HG02642 (cell line): Measurements from ENCODE around the gene NEIL1.

Experiments used
- ATAC-seq: cut with Tn5 transposase; IDR thresholded peaks from one replicate; pipeline ENCODE4 v1.9.1; 2021; ENCODE audit warnings: mild to moderate bottlenecking; ENCODE audit not compliant: unreplicated experiment, poor library complexity

The NEIL1 gene

DNA sequence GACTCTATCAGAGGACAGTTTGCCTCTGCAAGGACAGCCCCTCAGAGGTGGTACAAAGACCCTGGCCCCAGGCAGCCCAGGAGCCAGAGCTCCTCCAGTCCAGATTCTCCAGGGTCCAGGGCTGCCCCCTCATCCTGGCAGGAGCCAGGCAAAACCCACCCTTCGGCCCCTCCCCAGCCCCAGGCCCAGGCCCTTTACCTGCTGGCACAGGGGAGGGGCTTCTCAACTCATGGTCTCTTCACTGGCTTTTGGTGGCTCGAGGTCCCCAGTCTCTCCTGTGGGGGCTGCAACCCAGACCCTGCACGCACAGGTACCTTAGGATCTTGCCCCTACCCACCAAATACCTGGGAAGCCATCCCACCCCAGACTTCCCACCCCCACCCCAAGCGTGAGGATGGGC lies 8.5 kb downstream of the NEIL1 start:
- no peak for ATAC-seq

DNA sequence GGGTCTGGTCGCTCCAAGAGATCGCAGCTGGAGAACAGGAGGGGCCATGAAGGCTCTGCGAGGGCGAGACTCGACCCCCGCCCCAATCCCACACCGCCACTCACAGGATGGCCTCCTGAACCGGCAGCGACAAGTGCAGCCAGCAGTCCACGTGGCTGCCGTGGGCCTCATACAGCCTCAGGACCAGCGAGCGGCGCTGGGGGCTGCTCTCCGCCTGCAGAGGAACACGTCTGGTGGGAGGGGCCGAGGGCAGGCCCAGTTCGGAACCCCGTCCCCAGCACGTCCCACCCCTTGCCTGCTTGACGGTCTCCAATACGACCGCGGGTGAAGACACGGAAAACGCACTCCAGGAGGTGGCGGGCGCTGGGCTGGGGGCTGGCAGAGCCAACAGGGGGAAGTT lies 9.2 kb downstream of the NEIL1 start:
- ATAC-seq = no peak

DNA sequence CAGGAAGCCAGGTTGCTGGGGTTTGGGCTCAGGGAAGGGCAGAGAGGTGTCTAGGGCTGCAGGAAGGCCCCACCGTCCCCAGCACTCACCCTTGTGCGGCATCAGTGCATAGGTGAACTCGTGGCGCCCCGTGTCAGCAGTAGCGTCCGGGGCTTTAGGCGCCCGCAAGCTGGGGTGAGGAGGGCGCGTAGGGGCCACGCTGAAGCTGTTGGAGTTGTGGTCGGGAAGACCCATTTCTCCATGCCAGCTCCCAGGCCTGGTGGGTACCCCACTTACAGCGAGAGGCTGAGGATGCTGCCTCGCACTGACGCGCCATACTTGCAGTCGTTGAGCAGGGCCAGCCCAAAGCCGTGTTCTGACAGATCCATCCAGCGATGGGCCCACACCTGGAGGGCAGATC lies 9.7 kb downstream of the NEIL1 start:
- no peak for ATAC-seq

DNA sequence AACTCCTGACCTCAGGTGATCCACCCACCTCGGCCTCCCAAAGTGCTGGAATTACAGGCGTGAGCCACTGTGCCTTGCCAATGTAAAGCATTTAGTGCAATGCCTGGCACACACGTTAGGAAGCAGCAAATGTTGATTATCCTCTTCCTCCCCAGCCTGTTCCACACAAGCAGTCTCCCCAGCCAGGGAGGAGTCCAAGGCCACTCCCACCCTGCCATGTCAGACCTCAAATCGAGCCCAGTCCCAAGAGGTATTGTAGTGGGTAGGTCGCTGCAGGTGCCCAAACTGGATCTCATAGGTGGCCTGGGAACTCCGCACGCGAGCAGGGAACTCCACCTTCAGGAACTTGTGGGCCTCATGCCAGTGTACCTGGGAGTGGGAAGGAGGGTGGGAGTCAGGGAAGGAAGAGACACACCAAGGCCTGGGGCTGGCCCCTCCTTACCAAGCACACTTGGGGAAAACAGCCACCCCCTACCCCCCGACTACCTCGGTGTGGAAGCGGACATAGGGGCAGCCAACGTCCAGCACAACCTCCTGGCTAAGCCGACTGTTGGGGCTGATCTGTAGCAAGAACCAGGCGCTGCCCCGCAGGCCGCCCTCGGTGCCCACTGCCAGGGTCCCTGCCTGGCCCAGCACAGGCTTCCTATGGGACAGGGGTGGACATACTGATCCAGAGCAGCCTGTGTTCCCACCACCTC lies 11.3 kb downstream of the NEIL1 start:
- no peak for ATAC-seq

- ATAC-seq = no peak
Observed at GRCh38 chr15:75358771-75359536, 12.1 kb downstream of the NEIL1 start.

DNA sequence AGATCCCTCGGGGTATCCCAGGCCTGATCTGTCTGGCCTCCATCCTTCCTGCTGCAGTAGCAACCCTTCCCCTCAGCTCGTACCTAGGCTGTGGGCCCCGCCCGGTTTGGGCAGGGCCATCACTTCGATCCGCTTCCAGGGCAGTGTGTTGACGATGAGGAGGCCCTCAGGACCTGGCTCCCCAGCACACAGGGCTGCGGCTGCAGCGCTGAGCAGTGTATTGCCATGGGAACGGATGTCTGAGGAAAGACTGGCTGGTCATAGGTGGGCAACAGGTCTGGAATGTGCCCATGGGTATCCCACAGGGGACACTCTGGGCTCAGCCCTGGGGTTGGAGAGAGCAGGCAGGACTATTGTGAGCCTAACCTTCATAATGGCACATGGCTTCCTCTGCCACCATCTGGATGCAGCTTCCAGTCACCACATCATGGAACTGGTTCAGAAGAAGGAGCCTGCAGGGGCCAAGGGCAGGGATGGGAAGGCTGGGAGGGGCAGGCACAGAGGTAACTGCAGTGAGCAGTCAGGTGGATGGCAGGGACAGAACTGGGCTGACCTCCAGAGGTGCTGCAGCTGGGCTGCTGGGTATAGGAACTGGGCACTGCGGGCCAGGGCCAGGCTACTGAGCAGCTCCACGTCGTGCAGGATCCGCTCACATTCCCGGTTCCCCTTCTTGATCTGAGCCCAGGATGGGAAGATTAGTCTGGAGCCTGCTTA lies 12.9 kb downstream of the NEIL1 start:
- ATAC-seq = no peak

DNA sequence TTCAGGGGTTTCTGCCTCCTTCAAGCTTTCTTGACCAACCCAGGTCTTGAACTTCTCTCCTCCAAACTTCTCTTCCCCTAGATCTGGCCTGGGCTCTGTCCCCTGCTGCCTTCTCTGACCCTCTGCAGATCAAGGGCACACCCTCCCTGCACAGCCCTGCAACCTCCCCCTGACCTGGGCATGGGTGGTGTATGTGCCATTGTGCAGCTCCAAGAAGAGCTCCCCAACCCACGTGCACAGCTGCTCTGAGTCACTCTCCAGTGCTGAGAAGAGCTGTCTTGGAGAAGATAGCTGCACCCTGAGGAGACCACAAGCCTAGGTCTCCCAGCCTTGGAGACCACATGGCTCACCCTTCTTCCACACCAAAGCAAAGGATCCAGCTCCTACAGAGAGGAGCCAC lies 13.6 kb downstream of the NEIL1 start:
- no peak for ATAC-seq

- ATAC-seq = no peak
Observed at GRCh38 chr15:75360856-75361255, 14.0 kb downstream of the NEIL1 start.

DNA sequence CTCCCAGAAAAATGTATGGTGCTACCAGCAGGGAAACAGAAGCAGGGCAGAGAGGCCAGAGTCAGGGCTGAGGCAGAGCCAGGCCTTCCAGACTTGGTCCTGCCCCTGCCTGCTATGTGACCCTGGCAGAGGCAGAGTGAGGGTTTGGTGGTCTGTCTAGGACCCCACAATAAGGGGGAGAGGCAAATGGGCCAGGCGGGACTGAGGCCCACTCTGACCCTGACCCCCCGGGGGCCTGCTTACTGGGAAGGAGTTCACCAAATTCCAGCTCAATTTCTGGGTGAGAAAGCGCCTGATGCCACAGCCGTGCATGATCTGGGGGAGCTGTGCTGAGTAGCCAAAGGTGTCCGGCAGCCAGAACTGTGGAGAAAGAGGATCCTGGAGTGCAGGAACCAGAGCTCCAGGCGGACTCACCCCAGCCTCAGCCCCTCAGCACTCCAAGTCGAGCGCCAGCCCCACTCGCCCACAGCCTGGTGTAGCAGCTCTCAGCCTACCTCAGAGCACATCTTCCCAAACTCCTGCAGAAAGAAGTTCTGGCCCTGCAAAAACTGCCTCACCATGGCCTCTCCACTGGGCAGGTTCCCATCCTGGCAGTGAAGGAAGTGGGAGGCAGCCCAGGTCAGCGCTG lies 14.6 kb downstream of the NEIL1 start:
- ATAC-seq = no peak

DNA sequence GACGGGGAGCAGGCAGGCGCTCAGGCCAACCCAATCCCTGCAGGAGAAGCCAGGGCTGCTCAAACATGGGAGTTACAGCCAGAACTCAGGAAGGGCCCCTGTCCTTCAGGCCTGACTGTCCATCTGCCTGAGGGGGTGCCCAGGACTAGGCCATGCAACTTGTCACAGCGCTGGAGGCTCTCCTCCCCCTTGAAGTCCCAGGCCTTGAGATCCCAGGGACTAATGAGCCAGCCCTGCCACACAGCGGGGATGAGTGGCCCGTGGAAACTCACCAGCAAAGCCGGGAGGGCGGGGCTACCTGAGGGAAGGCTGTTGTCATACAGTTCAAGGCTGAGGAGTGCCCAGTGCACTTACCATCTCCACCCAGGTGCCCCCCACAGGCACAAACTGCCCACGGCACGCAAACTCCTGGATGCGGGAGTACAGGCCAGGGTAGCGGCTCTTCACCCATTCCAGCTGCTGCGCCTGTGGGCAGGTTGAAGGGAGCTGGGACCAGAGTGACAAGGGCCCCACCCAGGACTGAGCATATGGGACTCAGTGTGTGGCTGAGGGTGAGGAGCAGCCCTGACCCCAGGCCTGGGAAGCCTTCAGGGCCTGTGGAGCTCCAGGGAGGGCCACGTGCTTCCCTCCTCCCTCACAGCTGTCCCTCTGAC lies 15.3 kb downstream of the NEIL1 start:
- ATAC-seq = no peak

GRCh38 chr15:75362642-75363249 lies 15.9 kb downstream of the NEIL1 start:
- no peak for ATAC-seq

GRCh38 chr15:75363786-75364185 lies 16.9 kb downstream of the NEIL1 start:
- ATAC-seq = no peak

DNA sequence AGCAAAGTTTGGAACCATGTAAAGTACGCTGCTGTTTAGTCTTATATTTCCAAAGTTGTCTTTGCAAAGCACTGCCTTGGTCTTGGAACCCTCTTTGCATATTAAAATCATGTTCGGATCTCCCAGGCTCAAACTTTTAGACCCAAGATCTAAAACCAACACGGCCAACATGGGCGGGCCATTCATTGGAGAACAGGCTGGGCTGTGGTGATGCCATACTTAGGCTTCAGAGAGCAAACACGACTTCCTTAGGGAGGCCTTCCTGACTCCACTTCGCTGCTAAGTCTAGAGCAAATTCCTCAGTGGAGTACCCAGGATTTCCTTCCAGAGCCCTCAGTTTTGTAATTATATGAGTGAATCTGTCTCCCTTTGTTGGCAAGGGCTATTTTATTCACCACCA lies 18.0 kb downstream of the NEIL1 start:
- no peak for ATAC-seq

DNA sequence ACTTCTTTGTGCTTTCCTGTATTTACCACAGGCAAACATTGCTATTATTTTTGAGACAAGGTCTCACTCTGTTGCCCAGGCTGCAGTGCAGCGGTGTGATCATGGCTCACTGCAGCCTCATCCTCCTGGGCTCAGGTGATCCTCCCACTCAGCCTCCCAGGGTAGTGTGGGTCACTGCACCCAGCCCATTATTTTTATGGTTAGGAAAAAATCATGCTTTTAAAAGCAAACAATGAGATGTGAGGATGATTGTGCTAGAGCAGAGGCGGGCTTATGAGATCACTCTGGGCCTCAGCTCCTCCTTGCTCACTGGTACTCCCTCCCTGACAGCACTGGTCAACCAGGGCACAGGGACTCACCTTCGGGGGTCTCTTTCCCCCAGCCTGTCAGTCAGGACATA lies 19.3 kb downstream of the NEIL1 start:
- ATAC-seq = no peak

GRCh38 chr15:75367006-75367405 lies 20.2 kb downstream of the NEIL1 start:
- no peak for ATAC-seq

DNA sequence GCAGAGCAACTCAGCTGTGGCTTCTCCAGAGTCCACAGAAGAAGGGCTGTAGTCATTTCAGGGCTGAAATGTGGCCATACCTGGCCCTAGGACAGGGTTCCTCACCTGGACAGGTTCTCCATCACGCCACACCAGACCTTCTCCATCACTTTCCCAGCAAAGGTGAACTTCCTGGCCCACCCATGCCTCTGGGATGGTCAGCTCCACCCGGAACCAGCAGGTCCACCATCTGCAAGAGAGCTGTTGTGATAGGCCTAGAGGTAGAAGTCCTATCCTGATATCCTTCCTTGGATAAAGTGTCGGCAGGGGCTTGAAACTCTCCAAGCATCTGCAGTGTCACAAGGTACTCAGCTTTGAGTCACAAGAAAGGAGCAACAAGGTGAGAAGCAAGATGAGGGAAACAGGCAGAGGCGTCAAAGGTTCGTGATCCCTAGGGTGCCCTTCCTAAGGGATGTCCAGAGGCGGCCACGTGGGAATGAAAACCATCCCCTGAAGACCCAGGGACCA lies 20.6 kb downstream of the NEIL1 start:
- no peak for ATAC-seq

DNA sequence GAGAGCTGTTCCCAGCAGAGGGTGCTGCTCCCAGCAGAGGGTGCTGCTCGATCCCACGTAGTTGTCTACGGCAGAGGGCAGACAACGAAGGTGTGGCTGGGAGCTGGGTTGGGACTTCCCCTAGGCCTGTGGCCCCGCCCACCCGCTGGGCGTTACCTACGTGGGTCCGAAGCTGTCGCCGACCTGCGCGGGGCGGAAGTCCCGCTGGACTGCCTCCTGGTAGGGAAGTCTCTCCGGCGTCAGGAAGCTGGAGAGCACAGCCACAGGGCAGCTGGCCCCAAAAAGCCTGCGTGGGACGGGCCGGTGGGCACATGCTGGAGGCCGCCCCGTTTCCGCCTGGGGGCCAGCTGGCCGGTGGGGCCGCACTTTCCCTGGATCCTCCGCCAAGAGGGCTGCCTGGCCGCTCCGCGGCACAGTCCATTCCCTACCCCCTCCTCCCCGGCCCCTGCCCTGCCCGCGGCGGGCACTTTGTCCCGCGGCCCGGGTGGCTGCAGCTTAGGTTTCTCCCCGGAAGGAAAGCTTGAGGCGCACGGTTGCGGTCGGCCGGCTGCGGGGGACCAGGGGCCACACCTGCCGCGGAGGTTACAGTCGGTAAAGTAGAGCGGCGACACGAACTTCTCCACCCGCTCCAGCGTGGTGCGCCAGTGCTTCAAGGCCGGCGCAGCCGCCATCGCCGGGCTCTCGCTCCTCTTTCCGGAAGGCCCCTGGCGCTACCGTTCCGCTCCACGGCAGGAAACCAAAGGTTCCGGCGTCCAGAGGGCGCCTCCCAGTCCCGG lies 21.3 kb downstream of the NEIL1 start, which contains the start of gene MAN2C1:
MAN2C1 (minus strand) TSS at position 695 of the 776 bp plus-strand sequence; CDS start at position 671, 24 bp downstream.
- peak; percentile 90 for ATAC-seq

GRCh38 chr15:75368689-75369239 lies 21.9 kb downstream of the NEIL1 start:
- ATAC-seq = peak; percentile 6
